Measurements from ENCODE around the gene IER3. TPM values are rescaled to one million over a fixed set of nuclear protein-coding genes. Genes with fewer than 3 reads are reported as not detected.
A peak's percentile ranks its signal among the peaks of the same experiment; 100 is the strongest.

The IER3 gene
- total and polyA plus RNA-seq, 2 experiments from 2014 or later, result 19.9 to 21.2 TPM

GRCh38 chr6:30781395-30781742 lies 37.0 kb upstream of the IER3 start:
- H2AFZ ChIP-seq, result peak overlapping the region; percentile 81; the same call in 1 of the 2 replicates
- Mint-ChIP-seq H3K27me3 (ENCODE audit: insufficient read depth, low read depth, poor library complexity) (peaks cover 13% of the 10 kb centered on the region), H3K4me1 (peaks cover 16% of the 10 kb centered on the region), H3K9me3 (peaks cover 19% of the 10 kb centered on the region), H3K4me3 (no peak overlapping the region), H3K27ac (no peak overlapping the region), H3K36me3 (ENCODE audit: low read depth) (peaks cover 16% of the 10 kb centered on the region)
- no peak for TF ChIP-seq POLR2AphosphoS5 (IDR thresholded peaks at IDR 0.05; ENCODE audit: low read depth)
- TF ChIP-seq ETS1 (IDR thresholded peaks at IDR 0.05), result no peak
- TF ChIP-seq CTCF (conservative IDR thresholded peaks at IDR 0.05; ENCODE audit: low read depth in 2 of 2), result no peak
- TF ChIP-seq ZNF114 (CRISPR knock-in tag; IDR thresholded peaks at IDR 0.05), result no peak
- no peak for TF ChIP-seq CREB1 (CRISPR knock-in tag; IDR thresholded peaks at IDR 0.05; ENCODE audit: low read depth)
- no peak for TF ChIP-seq REST (IDR thresholded peaks at IDR 0.05; ENCODE audit: unreplicated experiment)
- no peak for TF ChIP-seq EZH2 (IDR thresholded peaks at IDR 0.05; ENCODE audit: low read depth, unreplicated experiment)
- no peak for TF ChIP-seq EZH2phosphoT487 (IDR thresholded peaks at IDR 0.05; ENCODE audit: unreplicated experiment)
- TF ChIP-seq JUNB (IDR thresholded peaks at IDR 0.05; ENCODE audit: unreplicated experiment), result no peak
- no peak for TF ChIP-seq ZNF331 (CRISPR knock-in tag; IDR thresholded peaks at IDR 0.05; ENCODE audit: low read depth)
- TF ChIP-seq NANOG (IDR thresholded peaks at IDR 0.05; ENCODE audit: borderline replicate concordance), result no peak
- TF ChIP-seq STAT1 (IDR thresholded peaks at IDR 0.05; ENCODE audit: unreplicated experiment), result no peak
- no peak for TF ChIP-seq ZNF462 (CRISPR knock-in tag; IDR thresholded peaks at IDR 0.05)
- no peaks in the 10 kb centered on the region for H3K36me3 ChIP-seq (ENCODE audit: insufficient read depth)
- H3K27ac ChIP-seq (ENCODE audit: low read depth), result peak overlapping the region; percentile 39; the same call in 1 of the 2 replicates
- H3K4me2 ChIP-seq, result no peak overlapping the region
- H4K20me1 ChIP-seq (replicated peaks; ENCODE audit: insufficient read depth), result no peaks in the 10 kb centered on the region
- H3F3A ChIP-seq (replicated peaks; ENCODE audit: low read depth), result 0 out of 2 replicates have a peak, but pooled peaks cover 3% of the 10 kb centered on the region
- peaks cover 6% of the 10 kb centered on the region; the same call in 1 of the 2 replicates for H3K4me1 ChIP-seq (ENCODE audit: insufficient read depth)
- ATAC-seq (no peak), DNase-seq (ENCODE audit: low spot score) (no peak)
- H3K79me2 ChIP-seq (replicated peaks; ENCODE audit: insufficient read depth), result no peaks in the 10 kb centered on the region
- H3K9me2 ChIP-seq (ENCODE audit: insufficient read depth), result no peaks in the 10 kb centered on the region
- no peak overlapping the region for H3K4me3 ChIP-seq
- H3K27me3 ChIP-seq (ENCODE audit: insufficient read depth), result no peaks in the 10 kb centered on the region
